Limb (tissue), 2 donors: ENCODE data around the gene PSMD1.

Experiments used
- DNase-seq, 2 donors: peaks; one replicate each; pipeline ENCODE4 v3.0.0-alpha.2; 2016; ENCODE audit errors: extremely low spot score in 2 of 2

PSMD1 gene

DNA sequence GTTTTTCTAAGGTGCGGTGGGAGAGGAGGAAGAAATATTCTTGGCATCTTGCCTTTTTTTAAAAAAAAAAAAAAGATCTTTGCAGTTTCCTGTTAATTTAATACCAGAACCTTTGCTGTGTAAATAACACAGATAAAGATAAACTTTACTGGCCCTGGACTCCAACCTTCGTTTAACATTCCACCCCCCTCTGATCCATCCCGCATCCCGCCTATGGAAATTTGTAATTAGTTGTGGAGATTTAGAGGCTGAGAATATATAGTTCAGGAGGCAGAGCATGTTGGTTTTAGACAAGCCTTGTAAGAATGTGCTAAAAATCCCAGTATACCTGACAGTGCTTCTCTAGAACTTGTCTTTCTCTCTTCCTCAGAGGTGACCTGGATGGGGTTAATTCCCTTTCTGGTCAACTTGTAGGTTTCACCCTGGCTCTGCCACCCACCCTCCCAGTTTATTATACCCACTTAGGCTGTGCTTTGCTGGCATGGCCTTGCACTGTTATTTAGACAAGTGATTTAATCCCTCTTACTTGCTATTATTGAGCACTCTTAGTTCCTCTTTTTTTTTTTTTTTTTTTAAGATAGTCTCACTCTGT, 22.3 kb upstream of the PSMD1 start:
- no peak for DNase-seq

DNA sequence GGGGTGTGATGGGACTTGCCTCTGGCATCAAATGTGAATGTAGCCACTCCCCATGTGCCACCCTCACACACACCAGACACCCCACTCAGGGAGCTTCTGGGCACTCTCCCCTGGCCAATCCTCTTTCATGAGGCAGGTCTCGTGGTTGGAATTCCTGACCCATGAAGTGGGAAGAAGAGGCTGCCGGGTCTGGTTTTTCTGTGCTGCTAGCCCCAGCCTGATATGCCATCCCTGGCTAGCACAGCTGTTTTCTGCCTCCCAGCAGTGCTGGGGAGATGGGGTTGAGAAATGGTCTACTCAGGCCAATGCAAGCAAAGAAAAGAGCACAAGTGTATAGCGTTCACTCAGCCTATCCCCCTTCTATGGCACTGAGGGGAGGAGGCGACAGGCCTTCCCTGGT, 20.5 kb upstream of the PSMD1 start:
- DNase-seq = no peak

- DNase-seq = no peak
Observed at GRCh38 chr2:231036578-231037106, 20.0 kb upstream of the PSMD1 start.

GRCh38 chr2:231037202-231037730, 19.4 kb upstream of the PSMD1 start, which contains the start of gene C2orf72:
C2orf72 (plus strand) TSS chr2:231037523; CDS start chr2:231037566, 43 bp downstream.
- peak in 1 of 2 donors; percentile 51 for DNase-seq

DNA sequence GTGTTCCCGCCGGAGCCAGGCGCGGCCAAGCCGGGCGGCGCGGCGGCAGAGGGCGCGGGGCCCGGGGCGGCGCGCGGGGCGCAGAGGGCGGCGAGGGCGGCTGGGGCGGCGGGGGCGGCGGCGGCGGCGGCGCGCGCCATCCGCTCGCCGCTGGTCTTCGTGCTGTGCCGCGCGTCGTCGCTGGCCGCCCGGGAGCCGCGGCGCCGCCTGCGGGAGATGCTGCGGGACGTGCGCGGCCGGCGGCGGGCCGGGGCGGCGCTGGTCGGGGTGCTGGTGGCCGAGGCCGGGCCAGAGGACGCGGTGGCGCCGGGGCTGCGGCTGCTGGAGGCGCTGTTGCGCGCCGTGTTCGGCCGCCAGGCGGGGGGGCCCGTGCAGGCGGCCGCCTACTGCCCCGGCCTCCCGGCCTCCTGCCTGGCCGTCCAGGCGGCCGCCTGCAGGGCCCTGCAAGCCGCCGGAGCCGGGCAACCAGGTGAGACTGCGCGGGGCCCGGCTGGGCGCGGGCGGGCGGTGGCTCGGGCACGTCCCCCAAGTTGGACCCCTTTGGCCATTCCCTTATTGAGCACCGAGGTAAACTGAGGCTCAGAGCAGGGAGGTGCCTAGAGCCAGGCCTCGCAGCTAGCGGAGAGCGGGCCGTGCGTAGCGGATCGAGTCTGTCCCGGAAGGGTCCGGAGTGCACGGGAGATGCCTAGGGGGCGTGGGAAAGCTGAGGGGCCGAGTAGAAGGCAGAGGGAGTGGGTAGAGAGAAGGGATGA, 18.8 kb upstream of the PSMD1 start:
- no peak for DNase-seq

DNA sequence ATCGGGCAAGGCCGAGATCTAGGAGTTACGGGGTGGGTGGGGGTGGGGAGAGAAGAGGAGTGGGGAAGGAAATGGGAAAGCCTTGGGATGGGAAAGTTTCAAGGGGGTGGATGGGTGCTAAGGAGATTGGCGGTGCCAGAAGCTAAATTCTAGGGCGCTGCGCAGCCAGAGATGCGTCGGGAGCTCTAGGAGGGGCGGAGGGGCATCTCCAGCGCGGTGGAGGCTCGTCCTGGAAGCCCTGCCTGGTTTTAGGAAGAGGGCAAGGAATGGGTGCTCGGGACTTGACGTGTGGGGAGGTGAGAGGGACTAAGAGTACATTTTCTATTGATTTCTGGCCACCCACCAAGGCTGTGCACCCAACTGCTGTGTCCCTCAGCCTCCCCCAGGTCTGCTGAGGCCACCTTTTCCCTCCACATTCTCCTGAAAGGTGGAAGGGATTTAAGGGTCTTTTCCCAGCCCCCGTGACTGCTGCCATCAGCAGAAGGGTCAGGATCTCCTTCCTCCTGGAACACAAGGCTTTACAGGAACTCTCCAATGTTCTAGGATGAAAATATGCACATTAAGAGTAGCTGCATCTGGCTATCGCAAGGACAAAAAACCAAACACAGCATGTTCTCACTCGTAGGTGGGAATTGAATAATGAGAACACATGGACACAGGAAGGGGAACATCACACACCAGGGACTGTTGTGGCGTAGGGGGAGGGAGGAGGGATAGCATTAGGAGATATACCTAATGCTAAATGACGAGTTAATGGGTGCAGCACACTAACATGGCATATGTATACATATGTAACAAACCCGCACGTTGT, 18.0 kb upstream of the PSMD1 start:
- no peak for DNase-seq

- no peak for DNase-seq
Observed at GRCh38 chr2:231039294-231039664, 17.4 kb upstream of the PSMD1 start.

- no peak for DNase-seq
Observed at GRCh38 chr2:231039821-231040364, 16.8 kb upstream of the PSMD1 start.

DNA sequence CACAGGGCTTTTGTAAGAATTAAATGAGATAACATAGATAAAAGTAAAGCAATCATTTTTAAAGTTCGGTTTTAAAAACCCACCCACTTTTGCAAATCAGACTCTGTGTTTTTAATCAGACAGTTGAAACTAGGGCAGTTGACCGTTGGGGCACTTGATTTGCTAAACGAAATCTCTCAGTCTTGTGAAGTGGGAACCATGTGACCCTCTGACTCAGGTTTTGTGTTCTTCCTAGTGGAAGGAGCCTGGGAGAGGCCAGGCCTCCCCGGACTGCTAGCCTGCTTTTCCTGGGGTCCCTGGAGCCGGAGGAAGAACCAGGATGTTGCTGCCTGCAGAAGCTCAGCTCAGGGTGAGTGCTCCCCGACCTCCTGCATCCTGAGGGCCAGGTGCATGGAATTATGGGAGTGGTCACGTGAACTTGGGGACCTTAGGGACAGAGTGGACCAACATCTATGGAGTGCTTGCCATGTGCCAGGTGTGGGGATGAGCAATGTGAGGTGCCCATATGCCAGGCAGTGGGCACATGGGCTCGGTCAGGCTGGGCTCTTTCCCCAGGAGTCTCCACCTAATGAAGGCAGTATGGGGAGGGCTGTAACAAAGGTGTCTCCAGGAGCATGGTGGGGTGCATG, 15.5 kb upstream of the PSMD1 start:
- DNase-seq = no peak

DNA sequence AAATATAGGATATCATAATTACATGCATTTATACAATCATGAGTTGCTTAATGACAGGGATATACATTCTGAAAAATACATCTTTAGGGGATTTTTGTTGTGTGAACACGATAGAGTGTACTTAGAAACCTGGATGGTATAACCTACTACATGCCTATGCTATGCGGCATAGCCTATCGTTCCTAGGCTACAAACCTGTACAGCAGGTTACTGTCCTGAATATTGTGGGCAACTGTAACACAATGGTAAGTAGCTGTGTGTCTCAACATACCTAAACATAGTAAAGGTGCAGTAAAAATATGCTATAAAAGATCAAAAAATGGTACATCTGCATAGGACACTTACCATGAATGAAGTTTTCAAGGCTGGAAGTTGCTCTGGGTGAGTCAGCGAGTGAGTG, 12.9 kb upstream of the PSMD1 start:
- DNase-seq = no peak

DNA sequence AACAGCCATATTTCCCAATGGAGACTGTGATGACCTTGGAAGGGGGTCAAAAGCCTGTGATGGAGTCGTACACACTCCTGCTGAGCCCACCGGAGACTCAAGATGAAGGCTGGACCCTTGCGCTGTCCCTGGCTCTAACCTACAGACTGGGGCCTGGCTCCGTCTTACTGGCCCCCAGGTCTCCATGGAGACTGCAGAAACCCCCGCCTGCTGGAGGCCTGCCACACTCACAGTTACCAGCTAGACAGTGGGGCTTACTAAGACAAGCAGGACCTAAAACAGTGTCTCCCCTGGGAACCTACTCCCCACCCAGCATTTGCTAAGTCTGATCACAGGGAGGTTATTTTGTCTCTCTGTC, 9.8 kb upstream of the PSMD1 start:
- DNase-seq = no peak

GRCh38 chr2:231047274-231047922, 9.3 kb upstream of the PSMD1 start:
- no peak for DNase-seq

GRCh38 chr2:231047923-231048915, 8.4 kb upstream of the PSMD1 start:
- DNase-seq = no peak

DNA sequence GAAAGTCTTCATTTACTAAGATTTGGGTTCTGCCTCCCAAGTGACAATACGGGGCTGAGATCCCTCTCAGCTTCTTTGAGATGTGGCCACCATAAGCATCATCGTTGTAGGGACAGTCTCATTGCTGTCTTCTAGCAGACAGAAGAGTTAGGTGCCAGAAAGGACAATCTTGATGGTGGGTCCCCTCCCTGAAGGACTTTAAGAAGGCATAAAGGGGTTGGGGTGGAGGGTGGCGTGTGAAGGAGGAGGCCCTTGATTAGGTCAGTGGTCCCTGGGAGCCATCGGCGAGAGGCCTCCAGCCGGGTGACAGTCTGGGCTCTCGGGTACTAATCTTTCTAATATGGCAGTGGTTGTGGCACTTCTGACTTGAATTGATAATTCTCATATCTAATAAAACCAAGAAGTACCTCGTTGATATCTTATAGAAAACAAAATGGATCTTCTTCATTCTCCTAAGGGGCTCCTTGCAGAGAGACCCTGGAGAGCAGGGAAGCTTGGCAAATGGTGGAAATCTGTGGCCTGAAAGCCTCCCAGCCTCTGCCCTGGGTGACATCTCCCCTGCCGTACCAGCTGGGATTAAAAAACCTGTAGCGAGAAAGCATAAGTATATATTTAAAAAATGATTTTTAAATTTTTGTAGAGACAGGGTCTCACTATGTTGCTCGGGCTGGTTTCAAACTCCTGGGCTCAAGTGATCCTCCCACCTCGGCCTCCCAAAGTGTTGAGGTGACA, 7.2 kb upstream of the PSMD1 start:
- DNase-seq = no peak

- no peak for DNase-seq
Observed at GRCh38 chr2:231050018-231050901, 6.4 kb upstream of the PSMD1 start.

DNA sequence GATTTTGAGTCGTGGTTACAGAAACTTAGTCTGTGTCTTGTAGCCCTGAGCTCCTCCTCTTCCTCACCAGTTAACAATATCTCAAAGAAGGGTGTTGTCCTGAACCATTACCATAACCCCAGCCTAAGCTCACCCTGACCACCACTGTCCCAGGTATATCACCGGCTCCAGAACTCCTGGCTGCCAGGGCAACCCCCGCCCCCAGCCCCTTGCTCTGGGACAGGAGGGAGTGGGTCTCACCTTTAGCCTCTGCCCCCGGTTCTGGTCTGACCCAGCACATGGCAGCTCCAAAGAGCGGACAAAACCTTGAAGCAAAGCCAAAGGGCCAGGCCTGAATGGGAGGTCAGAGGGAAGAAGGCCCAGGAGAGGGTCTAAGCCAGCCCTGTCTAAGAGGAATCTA, 5.6 kb upstream of the PSMD1 start:
- DNase-seq = no peak

DNA sequence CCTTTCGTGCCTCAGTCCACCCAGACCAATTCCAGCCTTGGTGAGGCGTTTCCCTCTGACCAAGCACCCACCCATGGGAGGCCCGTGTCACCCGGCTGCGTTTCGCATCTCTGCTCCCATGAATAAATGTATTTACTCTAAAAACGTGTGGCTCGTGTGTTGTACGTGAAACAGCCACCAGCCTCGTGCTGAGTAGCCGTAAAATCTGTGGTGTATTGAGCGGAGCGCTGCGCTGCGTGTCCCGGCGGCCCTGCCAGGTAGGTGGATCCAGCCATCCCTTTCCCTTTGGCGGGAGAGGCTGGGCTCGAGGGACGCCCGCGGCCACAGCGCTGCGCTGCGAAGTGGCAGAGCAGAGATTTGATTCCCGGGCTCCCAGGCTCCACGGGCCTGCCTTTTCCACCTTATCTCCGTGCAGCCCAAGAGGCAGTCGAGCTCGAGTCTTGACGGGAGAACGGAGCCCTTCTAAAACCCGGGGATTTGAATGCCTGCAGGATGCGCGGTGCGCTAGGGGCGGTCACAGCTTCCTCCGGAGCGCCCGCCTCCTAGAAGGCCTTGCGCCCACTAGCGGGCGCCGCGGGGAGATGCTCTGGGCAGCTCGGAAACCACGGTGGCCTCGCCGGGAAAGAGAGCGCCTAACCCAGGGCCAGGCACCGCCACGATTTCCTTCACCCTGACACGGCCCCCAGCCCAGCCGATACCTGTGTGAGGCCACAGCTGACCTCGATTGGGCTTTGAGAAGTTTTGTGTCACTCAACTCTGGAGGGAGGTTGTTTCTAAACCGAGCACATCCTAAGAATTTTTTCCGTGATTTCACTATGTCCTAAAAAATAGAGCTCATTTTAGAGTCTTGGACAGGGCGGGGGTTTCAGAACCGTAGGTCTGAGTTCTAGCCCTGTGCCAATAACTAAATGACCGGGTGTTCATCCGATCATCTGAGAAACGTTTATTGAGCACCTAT, 3.9 kb upstream of the PSMD1 start:
- peak; percentile 88 to 91 for DNase-seq
